Common myeloid progenitor, CD34-positive (primary cell): ENCODE results near the gene MAPK13.
A peak's percentile ranks its signal among the peaks of the same experiment; 100 is the strongest.

Source experiments
- CTCF ChIA-PET: fragments of 350-600 bp; sonication (Branson Sonifier 250); formaldehyde crosslinking; loops from one replicate; lab custom pipeline; 2021; ENCODE audit warnings: antibody characterized with exemption; lab: Charles Lee
- POLR2A ChIA-PET: fragments of 350-600 bp; sonication (Branson Sonifier 250); formaldehyde crosslinking; loops from one replicate; lab custom pipeline; 2021; ENCODE audit warnings: antibody characterized with exemption; lab: Charles Lee
- DNase-seq, 3 donors: peaks; one replicate each; pipeline versions ENCODE4 v3.0.0 to v3.0.0-alpha.2; 2013
- H3K27ac ChIP-seq, 2 experiments: 1 replicate in 1 of 2; 2 replicates in 1 of 2; pipeline ENCODE4 v1.7.0; 2013; ENCODE audit warnings: inconsistent platforms in 2 of 2, low read length in 2 of 2, mild to moderate bottlenecking in 2 of 2, low read depth in 1 of 2, moderate library complexity in 1 of 2; ENCODE audit not compliant: severe bottlenecking in 2 of 2, insufficient read depth in 1 of 2, poor library complexity in 1 of 2
- H3K27me3 ChIP-seq, 5 experiments: replicated peaks in 2 of 5; 1 replicate in 3 of 5; 2 replicates in 2 of 5; pipeline versions ENCODE4 v1.6.1 to v1.7.0; 2013; ENCODE audit warnings: low read length in 4 of 5, mild to moderate bottlenecking in 2 of 5, moderate library complexity in 2 of 5, inconsistent platforms in 1 of 5; ENCODE audit not compliant: insufficient read depth in 5 of 5, control insufficient read depth in 4 of 5
- H3K36me3 ChIP-seq, 4 experiments: 1 replicate in 2 of 4; 2 replicates in 2 of 4; pipeline versions ENCODE4 v1.6.1 to v1.7.0; 2013; ENCODE audit warnings: low read length in 3 of 4, control low read depth in 1 of 4, mild to moderate bottlenecking in 1 of 4; ENCODE audit not compliant: control insufficient read depth in 4 of 4, insufficient read depth in 4 of 4
- H3K4me1 ChIP-seq, 4 experiments: 1 replicate in 3 of 4; 2 replicates in 1 of 4; pipeline versions ENCODE4 v1.6.1 to v1.7.1; 2013; ENCODE audit warnings: low read length in 3 of 4, mild to moderate bottlenecking in 3 of 4, control low read depth in 1 of 4, inconsistent platforms in 1 of 4, moderate library complexity in 1 of 4; ENCODE audit not compliant: control insufficient read depth in 4 of 4, insufficient read depth in 4 of 4; ENCODE audit errors: control extremely low read depth in 1 of 4
- H3K4me3 ChIP-seq, 7 experiments: 1 replicate in 4 of 7; 2 replicates in 3 of 7; pipeline versions ENCODE4 v1.5.1 to v1.7.0; 2013; ENCODE audit warnings: mild to moderate bottlenecking in 7 of 7, low read length in 6 of 7, moderate library complexity in 6 of 7, inconsistent platforms in 2 of 7, low read depth in 2 of 7, control low read depth in 1 of 7; ENCODE audit not compliant: insufficient read depth in 4 of 7, control insufficient read depth in 1 of 7; ENCODE audit errors: extremely low read depth in 1 of 7
- H3K9me3 ChIP-seq, 5 experiments: 1 replicate in 4 of 5; 2 replicates in 1 of 5; pipeline versions ENCODE4 v1.6.1 to v1.7.1; 2013; ENCODE audit warnings: low read length in 4 of 5, mild to moderate bottlenecking in 2 of 5, inconsistent platforms in 1 of 5, low read depth in 1 of 5, moderate library complexity in 1 of 5; ENCODE audit not compliant: control insufficient read depth in 4 of 5, insufficient read depth in 2 of 5; ENCODE audit errors: control extremely low read depth in 1 of 5
- WGBS: methylation state at CpG from one replicate; pipeline ENCODE4 v1.1.5; 2013; ENCODE audit not compliant: insufficient coverage; 5-methylcytosine and 5-hydroxymethylcytosine counted together

Gene MAPK13

DNA sequence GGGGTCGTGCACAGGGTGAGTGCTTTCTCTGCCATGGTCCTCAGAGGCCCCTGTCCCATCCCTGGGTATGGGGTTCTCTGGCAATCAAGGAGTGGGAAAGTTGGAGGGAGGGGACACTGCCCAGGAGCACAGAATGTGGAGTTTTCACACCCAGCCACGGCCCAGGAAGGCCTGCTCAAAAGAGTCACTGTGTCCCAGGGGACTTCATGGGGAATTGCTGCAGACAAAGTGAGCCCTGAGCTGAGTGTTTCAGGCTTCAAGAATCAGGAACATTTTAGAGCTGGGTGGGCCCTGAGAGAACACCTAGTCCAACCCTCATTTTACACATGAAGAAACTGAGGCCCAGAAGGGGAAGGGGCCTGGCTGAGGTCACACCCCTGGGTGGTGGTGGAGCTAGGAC is 5.7 kb downstream of the MAPK13 start:
- no peak overlapping the region for H3K27ac ChIP-seq
- no peak overlapping the region for H3K4me3 ChIP-seq
- H3K27me3 ChIP-seq = peaks cover 0 to 25% (median 3%) of the 10 kb centered on the region in 5 experiments
- ChIA-PET POLR2A (no interaction called here), CTCF (interaction anchor here (1.2 to 1.8 kb wide), 2 partner anchors 12 to 61 kb away, joined by 3 to 5 read pairs; partner anchors contain the start of gene BRPF3)
- H3K36me3 ChIP-seq = no peaks in the 10 kb centered on the region
- no peak for DNase-seq
- peaks cover 6 to 18% (median 15%) of the 10 kb centered on the region in 4 experiments for H3K4me1 ChIP-seq
- 92% methylated on average over 1 of the region's 2 CpGs for WGBS
- H3K9me3 ChIP-seq = no peaks in the 10 kb centered on the region

DNA sequence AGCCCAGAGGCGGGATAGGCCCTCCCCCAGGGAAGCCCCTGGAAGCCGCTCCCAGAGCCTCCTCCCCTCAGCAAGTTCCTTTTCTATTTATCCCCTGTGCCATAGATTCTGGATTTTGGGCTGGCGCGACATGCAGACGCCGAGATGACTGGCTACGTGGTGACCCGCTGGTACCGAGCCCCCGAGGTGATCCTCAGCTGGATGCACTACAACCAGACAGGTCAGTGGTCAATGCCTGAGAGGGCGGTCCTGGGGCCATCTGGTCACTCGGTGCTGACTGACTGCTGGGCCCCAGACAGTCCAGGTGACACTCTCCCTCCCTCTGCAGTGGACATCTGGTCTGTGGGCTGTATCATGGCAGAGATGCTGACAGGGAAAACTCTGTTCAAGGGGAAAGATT is 6.2 kb downstream of the MAPK13 start:
- POLR2A ChIA-PET = no interaction called here
- WGBS = 99% methylated on average over 10 of the region's 12 CpGs
- no peak for DNase-seq

GRCh38 chr6:36138667-36139066 is 8.4 kb downstream of the MAPK13 start:
- ChIA-PET POLR2A (no interaction called here), CTCF (interaction anchor here (0.7 to 1.9 kb wide), 6 partner anchors 9 to 224 kb away, joined by 3 to 11 read pairs (median 3); no protein-coding TSS in a partner anchor)
- Histone ChIP-seq H3K27me3 (peaks cover 0 to 12% (median 0%) of the 10 kb centered on the region in 5 experiments), H3K27ac (no peak overlapping the region), H3K36me3 (no peaks in the 10 kb centered on the region), H3K9me3 (no peaks in the 10 kb centered on the region), H3K4me1 (peaks cover 0 to 5% (median 0%) of the 10 kb centered on the region in 4 experiments), H3K4me3 (no peak overlapping the region)
- no peak for DNase-seq
- 98% methylated on average over 15 of the region's 15 CpGs for WGBS

More for the DNA sequence above, 6.2 kb downstream of the MAPK13 start:
- peaks cover 0 to 20% (median 3%) of the 10 kb centered on the region in 5 experiments for H3K27me3 ChIP-seq
- CTCF ChIA-PET = interaction anchor here (1.8 kb wide), 1 partner anchor 13 kb away, joined by 5 read pairs; no protein-coding TSS in a partner anchor
- no peak overlapping the region for H3K27ac ChIP-seq
- H3K4me3 ChIP-seq = no peak overlapping the region
- no peaks in the 10 kb centered on the region for H3K36me3 ChIP-seq
- H3K4me1 ChIP-seq = peaks cover 4 to 13% (median 9%) of the 10 kb centered on the region in 4 experiments
- no peaks in the 10 kb centered on the region for H3K9me3 ChIP-seq

DNA sequence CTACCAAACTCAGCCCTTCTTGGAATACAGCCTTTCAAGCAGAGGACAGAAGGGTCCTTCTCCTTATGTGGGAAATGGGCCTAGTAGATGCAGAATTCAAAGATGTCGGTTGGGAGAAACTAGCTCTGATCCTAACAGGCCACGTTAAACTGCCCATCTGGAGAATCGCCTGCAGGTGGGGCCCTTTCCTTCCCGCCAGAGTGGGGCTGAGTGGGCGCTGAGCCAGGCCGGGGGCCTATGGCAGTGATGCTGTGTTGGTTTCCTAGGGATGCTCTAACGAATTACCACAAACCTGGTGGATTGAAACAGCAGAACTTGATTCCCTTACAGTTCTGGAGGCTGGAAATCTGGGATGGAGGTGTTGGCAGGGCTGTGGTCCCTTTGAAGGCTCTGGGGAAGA is 9.1 kb downstream of the MAPK13 start:
- Histone ChIP-seq H3K27me3 (peaks cover 0 to 12% (median 0%) of the 10 kb centered on the region in 5 experiments), H3K4me1 (peaks cover 0 to 5% (median 0%) of the 10 kb centered on the region in 4 experiments), H3K36me3 (no peaks in the 10 kb centered on the region), H3K4me3 (no peak overlapping the region), H3K9me3 (no peaks in the 10 kb centered on the region), H3K27ac (no peak overlapping the region)
- WGBS = 57% methylated on average over 7 of the region's 7 CpGs
- CTCF ChIA-PET = interaction anchor here (0.5 to 1.9 kb wide), 10 partner anchors 10 to 235 kb away, joined by 3 to 11 read pairs (median 3); no protein-coding TSS in a partner anchor
- DNase-seq = peak; percentile 36 to 71 (median 69)
- POLR2A ChIA-PET = no interaction called here

DNA sequence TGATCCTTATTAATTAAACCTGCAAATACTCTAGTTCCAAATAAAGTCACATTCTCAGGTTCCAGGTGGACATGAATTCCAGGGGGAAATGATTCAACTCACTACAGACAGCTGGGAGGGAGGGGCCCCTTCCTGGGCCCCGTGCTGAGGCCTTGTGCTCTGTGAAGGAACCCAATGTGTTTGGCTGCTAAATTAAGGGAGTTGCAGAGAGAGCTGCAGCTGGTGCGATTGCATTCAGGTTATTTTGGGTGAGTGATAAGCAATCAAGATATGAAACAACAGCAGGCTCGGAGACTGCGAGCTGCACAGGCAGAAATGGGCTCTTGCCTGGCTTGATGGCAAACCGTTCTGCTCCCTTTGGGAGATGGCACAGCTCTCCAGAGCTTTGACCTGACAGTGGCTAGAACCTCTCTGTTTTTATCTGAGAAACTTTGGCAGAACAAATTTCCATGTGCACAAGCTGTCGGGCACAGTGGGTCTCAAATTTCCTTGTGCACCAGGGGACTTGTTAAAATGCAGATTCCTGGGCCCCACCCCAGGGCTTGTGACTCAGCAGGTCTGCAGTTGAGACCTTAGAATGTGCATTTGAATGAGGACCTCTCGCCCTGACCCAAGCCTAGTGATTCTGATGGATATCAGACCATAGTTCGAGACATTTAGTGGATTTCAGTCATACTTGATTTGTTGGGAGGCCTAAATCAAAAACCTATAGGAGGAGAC is 9.8 kb downstream of the MAPK13 start:
- peaks cover 0 to 11% (median 0%) of the 10 kb centered on the region in 5 experiments for H3K27me3 ChIP-seq
- CTCF ChIA-PET = interaction anchor here (0.5 to 1.9 kb wide), 8 partner anchors 10 to 234 kb away, joined by 3 to 11 read pairs (median 3); no protein-coding TSS in a partner anchor
- no peak for DNase-seq
- POLR2A ChIA-PET = no interaction called here
- 93% methylated on average over 8 of the region's 8 CpGs for WGBS
- H3K4me3 ChIP-seq = no peak overlapping the region
- H3K27ac ChIP-seq = no peak overlapping the region
- no peaks in the 10 kb centered on the region for H3K9me3 ChIP-seq
- no peaks in the 10 kb centered on the region for H3K36me3 ChIP-seq
- peaks cover 0 to 5% (median 0%) of the 10 kb centered on the region in 4 experiments for H3K4me1 ChIP-seq

GRCh38 chr6:36141091-36141490 is 10.8 kb downstream of the MAPK13 start:
- no peak for DNase-seq
- POLR2A ChIA-PET = interaction anchor here (1.2 kb wide), 1 partner anchor 156 kb away, joined by 3 read pairs; no protein-coding TSS in a partner anchor
- CTCF ChIA-PET = interaction anchor here (1.4 kb wide), 1 partner anchor 9 kb away, joined by 3 read pairs; no protein-coding TSS in a partner anchor
- H3K36me3 ChIP-seq = no peaks in the 10 kb centered on the region
- no peak overlapping the region for H3K27ac ChIP-seq
- no peak overlapping the region for H3K4me3 ChIP-seq
- no peaks in the 10 kb centered on the region for H3K9me3 ChIP-seq
- H3K4me1 ChIP-seq = peaks cover 0 to 5% (median 0%) of the 10 kb centered on the region in 4 experiments
- H3K27me3 ChIP-seq = peaks cover 0 to 1% (median 0%) of the 10 kb centered on the region in 5 experiments
- WGBS = no CpG with 5 or more reads among the region's 4 CpGs
